Measurements from ENCODE around the gene SLC13A3. TPM values are rescaled to one million over a fixed set of nuclear protein-coding genes. Genes with fewer than 3 reads are reported as not detected.

Gene SLC13A3
- total RNA-seq, 1 donor = 4.3 TPM

GRCh38 chr20:46666818-46667515 is 15.7 kb upstream of the SLC13A3 start:
- DNase-seq (ENCODE audit: low read depth) = no peak
- no peak overlapping the region for H3K4me3 ChIP-seq (ENCODE audit: low read depth, low read length)
- no peak for TF ChIP-seq CTCF (IDR thresholded peaks at IDR 0.05; ENCODE audit: insufficient read depth, low read depth, low read length)

- no peak for TF ChIP-seq CTCF (IDR thresholded peaks at IDR 0.05; ENCODE audit: insufficient read depth, low read depth, low read length)
- DNase-seq (ENCODE audit: low read depth) = no peak
- H3K4me3 ChIP-seq (ENCODE audit: low read depth, low read length) = no peak overlapping the region
These were observed 15.0 kb upstream of the SLC13A3 start for GRCh38 chr20:46666306-46666705.

- no peak for DNase-seq (ENCODE audit: low read depth)
- no peak overlapping the region for H3K4me3 ChIP-seq (ENCODE audit: low read depth, low read length)
- TF ChIP-seq CTCF (IDR thresholded peaks at IDR 0.05; ENCODE audit: insufficient read depth, low read depth, low read length) = no peak
These were observed 14.3 kb upstream of the SLC13A3 start for GRCh38 chr20:46665602-46666001.

GRCh38 chr20:46663531-46663930 is 12.3 kb upstream of the SLC13A3 start:
- TF ChIP-seq CTCF (IDR thresholded peaks at IDR 0.05; ENCODE audit: insufficient read depth, low read depth, low read length) = no peak
- H3K4me3 ChIP-seq (ENCODE audit: low read depth, low read length) = no peak overlapping the region
- DNase-seq (ENCODE audit: low read depth) = no peak

GRCh38 chr20:46661659-46662058 is 10.4 kb upstream of the SLC13A3 start:
- no peak for DNase-seq (ENCODE audit: low read depth)
- no peak for TF ChIP-seq CTCF (IDR thresholded peaks at IDR 0.05; ENCODE audit: insufficient read depth, low read depth, low read length)
- no peak overlapping the region for H3K4me3 ChIP-seq (ENCODE audit: low read depth, low read length)

- H3K4me3 ChIP-seq (ENCODE audit: low read depth, low read length) = no peak overlapping the region
- no peak for TF ChIP-seq CTCF (IDR thresholded peaks at IDR 0.05; ENCODE audit: insufficient read depth, low read depth, low read length)
- no peak for DNase-seq (ENCODE audit: low read depth)
These were observed 9.2 kb upstream of the SLC13A3 start for GRCh38 chr20:46660487-46660886.

- no peak for DNase-seq (ENCODE audit: low read depth)
- no peak overlapping the region for H3K4me3 ChIP-seq (ENCODE audit: low read depth, low read length)
- no peak for TF ChIP-seq CTCF (IDR thresholded peaks at IDR 0.05; ENCODE audit: insufficient read depth, low read depth, low read length)
These were observed 6.4 kb upstream of the SLC13A3 start for GRCh38 chr20:46657618-46658017.
